ENCODE measurements around the gene HIPK3. TPM values are rescaled to one million over a fixed set of nuclear protein-coding genes. Genes with fewer than 3 reads are reported as not detected.

The HIPK3 gene
- total and polyA plus RNA-seq, 8 donors, result 8.8 to 75.2 (median 45.3) TPM

GRCh38 chr11:33248416-33248971 is 8.7 kb upstream of the HIPK3 start:
- H3K4me3 ChIP-seq, result no peak overlapping the region
- intact Hi-C loops (cut with DNase I), result no loop called here
- H3K9me3 ChIP-seq, result no peaks in the 10 kb centered on the region
- DNase-seq (no peak), FAIRE-seq (no peak), ATAC-seq (peak in 2 of 4 donors; percentile 21 to 45)
- H3K4me1 ChIP-seq, result no peaks in the 10 kb centered on the region
- 88 to 94% methylated on average over 6 of the region's 6 CpGs for WGBS, 2 donors
- no peaks in the 10 kb centered on the region for H3K27me3 ChIP-seq
- H3K27ac ChIP-seq, result no peak overlapping the region
- TF ChIP-seq, protein P1, sequence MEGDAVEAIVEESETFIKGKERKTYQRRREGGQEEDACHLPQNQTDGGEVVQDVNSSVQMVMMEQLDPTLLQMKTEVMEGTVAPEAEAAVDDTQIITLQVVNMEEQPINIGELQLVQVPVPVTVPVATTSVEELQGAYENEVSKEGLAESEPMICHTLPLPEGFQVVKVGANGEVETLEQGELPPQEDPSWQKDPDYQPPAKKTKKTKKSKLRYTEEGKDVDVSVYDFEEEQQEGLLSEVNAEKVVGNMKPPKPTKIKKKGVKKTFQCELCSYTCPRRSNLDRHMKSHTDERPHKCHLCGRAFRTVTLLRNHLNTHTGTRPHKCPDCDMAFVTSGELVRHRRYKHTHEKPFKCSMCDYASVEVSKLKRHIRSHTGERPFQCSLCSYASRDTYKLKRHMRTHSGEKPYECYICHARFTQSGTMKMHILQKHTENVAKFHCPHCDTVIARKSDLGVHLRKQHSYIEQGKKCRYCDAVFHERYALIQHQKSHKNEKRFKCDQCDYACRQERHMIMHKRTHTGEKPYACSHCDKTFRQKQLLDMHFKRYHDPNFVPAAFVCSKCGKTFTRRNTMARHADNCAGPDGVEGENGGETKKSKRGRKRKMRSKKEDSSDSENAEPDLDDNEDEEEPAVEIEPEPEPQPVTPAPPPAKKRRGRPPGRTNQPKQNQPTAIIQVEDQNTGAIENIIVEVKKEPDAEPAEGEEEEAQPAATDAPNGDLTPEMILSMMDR (IDR thresholded peaks at IDR 0.05), result no peak
- no peaks in the 10 kb centered on the region for H3K36me3 ChIP-seq

GRCh38 chr11:33256031-33256812 is 959 bp upstream of the HIPK3 start:
- no peak for FAIRE-seq
- DNase-seq, result no peak
- intact Hi-C loops (cut with DNase I), result no loop called here
- ATAC-seq, result no peak
- no peaks in the 10 kb centered on the region for H3K36me3 ChIP-seq
- TF ChIP-seq, protein P1 (IDR thresholded peaks at IDR 0.05), result no peak
- H3K4me3 ChIP-seq, result peak overlapping the region in 3 of 4 donors; percentile 70 to 94 (median 77)
- no peaks in the 10 kb centered on the region for H3K27me3 ChIP-seq
- H3K4me1 ChIP-seq, result peaks cover 6 to 20% (median 13%) of the 10 kb centered on the region in 3 donors
- 66 to 70% methylated on average over 12 of the region's 12 CpGs for WGBS, 2 donors
- peak overlapping the region; percentile 100 for H3K27ac ChIP-seq
- no peaks in the 10 kb centered on the region for H3K9me3 ChIP-seq

DNA sequence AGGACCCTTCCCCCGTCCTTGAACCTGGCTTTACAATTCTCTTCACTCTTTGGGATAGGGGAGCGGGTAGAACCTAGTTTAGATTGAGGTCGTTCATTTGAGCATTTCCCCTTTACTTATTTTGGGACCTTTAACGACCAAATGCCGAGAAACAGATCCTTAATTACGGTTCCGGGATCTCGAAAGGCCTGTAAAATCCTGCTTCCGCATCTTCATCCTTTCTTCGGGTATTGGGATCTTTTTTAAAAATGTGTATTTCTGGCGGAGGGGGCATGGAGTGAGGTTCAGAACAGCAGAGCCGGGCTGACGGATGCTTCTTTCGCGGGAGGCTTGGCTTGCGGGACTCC is 395 bp upstream of the HIPK3 start:
- no peaks in the 10 kb centered on the region for H3K36me3 ChIP-seq
- TF ChIP-seq, protein P1 (IDR thresholded peaks at IDR 0.05), result no peak
- H3K4me1 ChIP-seq, result peaks cover 6 to 21% (median 19%) of the 10 kb centered on the region in 3 donors
- FAIRE-seq (no peak), DNase-seq (no peak), ATAC-seq (no peak)
- peak overlapping the region; percentile 100 for H3K27ac ChIP-seq
- WGBS, 2 donors, result 4 to 5% methylated on average over 16 of the region's 16 CpGs
- peak overlapping the region; percentile 42 to 94 (median 74) for H3K4me3 ChIP-seq
- intact Hi-C loops (cut with DNase I), result no loop called here
- no peaks in the 10 kb centered on the region for H3K27me3 ChIP-seq
- no peaks in the 10 kb centered on the region for H3K9me3 ChIP-seq

- WGBS, 2 donors, result 0 to 1% methylated on average over 77 to 83 of the region's 83 CpGs
- FAIRE-seq (no peak), ATAC-seq (peak; percentile 72 to 87 (median 76)), DNase-seq (peak; percentile 84 to 92 (median 88))
- Histone ChIP-seq H3K27me3 (no peaks in the 10 kb centered on the region), H3K4me1 (peaks cover 17 to 31% (median 29%) of the 10 kb centered on the region in 3 donors), H3K9me3 (no peaks in the 10 kb centered on the region), H3K27ac (peak overlapping the region; percentile 100), H3K4me3 (peak overlapping the region; percentile 70 to 94 (median 74)), H3K36me3 (no peaks in the 10 kb centered on the region)
- intact Hi-C loops (cut with DNase I), result no loop called here
- TF ChIP-seq, protein P1 (IDR thresholded peaks at IDR 0.05), result peak in 2 of 4 donors; percentile 10 to 15
Observed at GRCh38 chr11:33257897-33258630, 883 bp downstream of the HIPK3 start.
